IPS-18c (cell line): ENCODE results near the gene LRRC46.

Experiments used
- H3K4me3 ChIP-seq: 2 replicates; pipeline ENCODE4 v1.7.0; 2013; ENCODE audit warnings: low read depth, mild to moderate bottlenecking, low read length, moderate library complexity; ENCODE audit not compliant: insufficient read depth
- H3K9me3 ChIP-seq: one replicate; pipeline ENCODE4 v1.6.1; 2013; ENCODE audit warnings: mild to moderate bottlenecking, low read length, moderate library complexity; ENCODE audit not compliant: control insufficient read depth, insufficient read depth

LRRC46 gene, protein sequence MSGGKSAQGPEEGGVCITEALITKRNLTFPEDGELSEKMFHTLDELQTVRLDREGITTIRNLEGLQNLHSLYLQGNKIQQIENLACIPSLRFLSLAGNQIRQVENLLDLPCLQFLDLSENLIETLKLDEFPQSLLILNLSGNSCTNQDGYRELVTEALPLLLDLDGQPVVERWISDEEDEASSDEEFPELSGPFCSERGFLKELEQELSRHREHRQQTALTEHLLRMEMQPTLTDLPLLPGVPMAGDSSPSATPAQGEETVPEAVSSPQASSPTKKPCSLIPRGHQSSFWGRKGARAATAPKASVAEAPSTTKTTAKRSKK

GRCh38 chr17:47831003-47831933 is at the start of gene LRRC46, which contains the start of gene MRPL10:
LRRC46 (plus strand) TSS chr17:47831670; CDS start chr17:47831990, 320 bp downstream.
MRPL10 (minus strand) TSS chr17:47831541; CDS start chr17:47831511, 30 bp downstream.
- peak within 1 kb of the TSS; percentile 86 for H3K4me3 ChIP-seq
- no peaks in the 10 kb centered on the region for H3K9me3 ChIP-seq

- no peak overlapping the region for H3K4me3 ChIP-seq
- no peaks in the 10 kb centered on the region for H3K9me3 ChIP-seq
Measured at GRCh38 chr17:47785538-47786123, 45.8 kb upstream of the LRRC46 start.

GRCh38 chr17:47789611-47790561 is 41.6 kb upstream of the LRRC46 start:
- Histone ChIP-seq H3K9me3 (no peaks in the 10 kb centered on the region), H3K4me3 (peak overlapping the region; percentile 57)

DNA sequence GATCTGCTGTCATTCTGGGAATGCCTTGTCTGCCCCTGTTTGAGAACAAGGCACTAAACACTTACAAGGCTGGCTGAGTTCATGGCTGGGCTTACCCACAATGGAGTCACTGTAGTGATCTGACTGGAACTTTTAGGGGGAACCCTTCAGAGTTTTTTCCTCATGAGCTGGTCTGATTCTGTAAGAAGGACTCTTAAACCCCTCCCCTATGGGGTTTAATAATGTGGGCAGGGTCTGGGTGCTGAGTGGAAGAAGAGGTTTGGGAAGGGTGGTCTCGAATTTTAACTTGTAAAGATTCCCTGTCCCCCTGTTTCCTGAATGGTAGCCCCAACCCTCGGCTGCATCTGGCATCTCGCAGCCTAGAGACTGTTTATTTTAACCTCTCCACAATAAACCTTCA is 40.4 kb upstream of the LRRC46 start:
- Histone ChIP-seq H3K9me3 (no peaks in the 10 kb centered on the region), H3K4me3 (no peak overlapping the region)

GRCh38 chr17:47792457-47792856 is 39.0 kb upstream of the LRRC46 start:
- no peaks in the 10 kb centered on the region for H3K9me3 ChIP-seq
- no peak overlapping the region for H3K4me3 ChIP-seq

DNA sequence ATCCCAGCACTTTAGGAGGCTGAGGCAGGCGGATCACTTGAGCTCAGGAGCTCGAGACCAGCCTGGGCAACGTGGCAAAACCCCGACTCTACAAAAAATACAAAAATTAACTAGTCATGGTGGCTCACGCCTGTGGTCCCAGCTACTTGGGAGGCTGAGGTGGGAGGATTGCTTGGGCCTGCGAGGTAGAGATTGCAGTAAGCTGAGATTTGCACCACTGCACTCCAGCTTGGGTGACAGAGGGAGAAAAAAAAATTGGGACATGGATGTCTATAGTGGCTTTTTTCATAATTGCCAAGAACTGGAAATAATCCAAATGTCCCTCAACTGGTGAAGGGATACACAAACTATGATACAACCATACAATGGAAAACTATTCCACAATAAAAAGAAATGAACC is 38.5 kb upstream of the LRRC46 start:
- Histone ChIP-seq H3K4me3 (no peak overlapping the region), H3K9me3 (no peaks in the 10 kb centered on the region)

DNA sequence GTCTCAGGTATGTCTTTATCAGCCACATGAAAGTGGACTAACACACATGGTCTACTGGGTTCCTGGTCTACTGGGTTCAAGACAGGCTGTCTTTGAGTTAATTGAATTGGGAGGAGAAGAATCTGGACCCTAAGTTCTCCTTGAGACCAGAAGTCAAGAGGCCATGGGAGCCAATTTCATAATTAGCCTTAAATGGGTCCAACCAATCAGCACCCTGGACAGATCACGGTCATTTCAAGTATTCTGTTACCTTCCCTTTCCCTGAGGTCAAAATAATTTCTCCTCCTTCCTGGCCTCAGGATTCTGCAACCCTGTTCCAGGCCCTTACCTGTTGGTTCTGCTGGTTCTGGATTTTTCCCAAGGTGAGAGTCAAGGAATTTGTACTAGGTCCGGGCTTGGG is 33.7 kb upstream of the LRRC46 start:
- no peaks in the 10 kb centered on the region for H3K9me3 ChIP-seq

GRCh38 chr17:47800686-47801085 is 30.8 kb upstream of the LRRC46 start:
- H3K4me3 ChIP-seq, result no peak overlapping the region
- no peaks in the 10 kb centered on the region for H3K9me3 ChIP-seq

More for the DNA sequence above, 33.7 kb upstream of the LRRC46 start:
- H3K4me3 ChIP-seq, result no peak overlapping the region

- H3K9me3 ChIP-seq, result no peaks in the 10 kb centered on the region
- no peak overlapping the region for H3K4me3 ChIP-seq
Measured at GRCh38 chr17:47801176-47801765, 30.2 kb upstream of the LRRC46 start.

GRCh38 chr17:47801906-47802305 is 29.6 kb upstream of the LRRC46 start:
- Histone ChIP-seq H3K4me3 (no peak overlapping the region), H3K9me3 (no peaks in the 10 kb centered on the region)

DNA sequence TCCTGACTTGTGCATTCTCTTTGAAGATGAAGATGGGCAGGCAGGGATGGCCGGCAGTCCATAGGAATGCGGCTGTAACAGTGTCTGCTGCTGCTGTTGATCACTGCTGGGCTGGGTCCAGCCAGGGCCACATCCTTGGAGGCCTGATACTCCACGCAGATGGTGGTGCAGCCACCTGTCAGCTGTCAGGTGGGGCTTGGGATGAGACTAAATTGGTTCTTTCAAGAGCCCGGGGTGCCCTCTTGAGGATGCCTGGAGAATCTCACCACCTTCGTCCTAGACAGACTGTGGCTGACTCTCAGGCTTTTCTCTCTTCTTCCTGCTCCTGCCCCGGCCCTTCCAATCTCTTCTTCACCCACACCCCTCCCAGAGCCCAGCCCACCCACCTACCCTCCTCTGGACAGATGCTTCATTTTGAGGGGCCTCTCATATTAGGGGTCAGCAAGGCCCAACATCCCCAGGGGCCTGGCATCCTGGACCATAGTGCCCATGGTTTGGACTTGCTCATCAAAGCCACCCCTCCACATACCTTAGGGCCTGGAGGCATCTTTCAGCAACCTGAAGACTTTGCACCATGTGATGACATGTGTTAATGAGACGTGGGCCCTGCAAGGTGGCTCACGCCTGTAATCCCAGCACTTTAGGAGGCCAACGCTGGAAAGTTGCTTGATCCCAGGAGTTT is 29.0 kb upstream of the LRRC46 start:
- no peaks in the 10 kb centered on the region for H3K9me3 ChIP-seq
- H3K4me3 ChIP-seq, result no peak overlapping the region

GRCh38 chr17:47803201-47803600 is 28.3 kb upstream of the LRRC46 start:
- Histone ChIP-seq H3K4me3 (no peak overlapping the region), H3K9me3 (no peaks in the 10 kb centered on the region)

DNA sequence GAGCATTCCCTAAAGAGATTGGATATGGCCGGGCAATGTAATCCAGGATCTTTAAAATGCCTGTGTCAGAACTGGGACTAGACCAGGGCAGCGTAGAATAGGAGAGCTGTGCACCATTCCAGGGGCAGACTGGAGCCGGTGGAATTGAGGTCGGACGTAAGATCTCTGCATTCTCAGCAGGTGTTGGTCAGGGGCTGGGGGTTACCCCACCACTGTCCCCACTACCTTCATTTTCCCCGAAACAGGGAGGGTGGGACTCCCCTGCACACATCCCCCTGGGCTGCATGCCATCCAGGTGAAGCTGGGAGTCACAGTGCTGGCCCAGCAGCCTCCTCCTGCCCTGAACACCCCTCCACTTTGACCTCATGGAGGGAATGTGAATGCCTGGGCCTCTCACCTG is 27.7 kb upstream of the LRRC46 start:
- Histone ChIP-seq H3K9me3 (no peaks in the 10 kb centered on the region), H3K4me3 (no peak overlapping the region)

DNA sequence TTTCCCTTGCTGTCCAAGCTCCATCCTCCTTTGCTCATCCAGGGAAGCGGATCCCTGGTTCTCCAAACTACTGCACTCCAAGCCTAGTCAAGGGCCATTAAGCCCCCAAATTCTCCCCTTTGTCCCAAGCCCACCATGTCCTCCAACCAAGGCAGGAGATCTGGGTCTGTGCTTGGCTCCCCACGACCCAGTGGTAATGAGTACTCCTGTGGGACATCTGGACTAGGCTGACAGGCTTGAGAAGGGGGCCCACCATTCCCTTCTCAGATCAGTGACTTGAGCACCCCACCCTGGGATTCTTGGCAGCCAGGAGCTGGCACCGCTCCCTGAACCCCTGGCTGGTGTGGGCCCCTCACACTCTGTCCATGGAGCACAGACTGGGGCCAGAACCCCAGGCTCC is 27.0 kb upstream of the LRRC46 start:
- no peak overlapping the region for H3K4me3 ChIP-seq
- H3K9me3 ChIP-seq, result no peaks in the 10 kb centered on the region

DNA sequence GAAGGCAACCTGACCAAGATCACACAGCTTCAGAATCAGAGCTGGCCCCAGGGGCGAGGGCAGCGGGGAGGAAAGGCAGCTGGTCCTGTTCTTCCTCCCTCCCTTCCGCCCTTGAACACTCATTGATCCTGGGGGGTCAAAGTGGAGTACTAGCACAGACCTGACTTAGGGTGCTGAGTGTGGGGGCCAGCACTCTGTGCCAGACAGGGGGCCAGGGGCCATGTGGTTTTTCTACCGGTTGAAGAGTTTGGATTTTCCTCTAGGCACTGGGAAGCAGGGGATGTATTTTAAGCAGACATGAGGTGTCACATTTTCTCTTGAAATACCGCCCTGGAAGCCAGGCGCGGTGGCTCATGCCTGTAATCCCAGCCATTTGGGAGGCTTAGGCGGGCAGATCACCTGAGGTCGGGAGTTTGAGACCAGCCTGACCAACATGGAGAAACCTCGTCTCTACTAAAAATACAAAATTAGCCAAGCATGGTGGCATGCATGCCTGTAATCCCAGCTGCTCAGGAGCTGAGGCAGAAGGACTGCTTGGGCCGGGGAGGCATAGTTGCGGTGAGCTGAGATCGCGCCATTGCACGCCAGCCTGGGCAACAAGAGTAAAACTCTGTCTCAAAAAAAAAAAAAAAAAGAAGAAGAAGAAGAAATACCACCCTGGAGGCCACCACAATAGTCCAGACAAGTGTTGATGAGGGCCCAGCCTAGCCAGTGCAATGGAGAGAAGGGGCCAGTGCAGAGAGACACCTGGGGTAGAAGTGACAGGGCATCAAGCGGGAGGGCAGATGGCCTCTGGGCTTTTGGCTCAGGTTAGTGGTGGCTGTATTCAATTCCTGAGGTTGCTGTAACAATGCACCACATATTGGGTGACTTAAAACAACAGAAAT is 25.2 kb upstream of the LRRC46 start:
- Histone ChIP-seq H3K9me3 (no peaks in the 10 kb centered on the region), H3K4me3 (no peak overlapping the region)
